Stomach smooth muscle (tissue), 2 donors: Measurements from ENCODE around the gene HSPH1.

ENCODE experiments used
- H3K27ac ChIP-seq: one replicate; pipeline ENCODE4 v1.7.0; 2013; ENCODE audit warnings: mild to moderate bottlenecking, low read length, inconsistent platforms
- H3K27me3 ChIP-seq, 2 donors: one replicate each; pipeline ENCODE4 v1.7.0; 2013; ENCODE audit warnings: low read length in 2 of 2; ENCODE audit not compliant: insufficient read depth in 2 of 2, control insufficient read depth in 1 of 2
- H3K36me3 ChIP-seq, 2 donors: one replicate each; pipeline ENCODE4 v1.7.0; 2013; ENCODE audit warnings: low read length in 2 of 2; ENCODE audit not compliant: control insufficient read depth in 2 of 2, insufficient read depth in 2 of 2
- H3K4me1 ChIP-seq: one replicate; pipeline ENCODE4 v1.7.0; 2013; ENCODE audit warnings: low read length; ENCODE audit not compliant: control insufficient read depth, insufficient read depth
- H3K4me3 ChIP-seq, 2 donors: one replicate each; pipeline ENCODE4 v1.7.0; 2013; ENCODE audit warnings: low read length in 2 of 2
- H3K9ac ChIP-seq, 2 donors: one replicate each; pipeline ENCODE4 v1.7.0; 2013; ENCODE audit warnings: low read length in 2 of 2, mild to moderate bottlenecking in 1 of 2
- H3K9me3 ChIP-seq, 2 donors: one replicate each; pipeline ENCODE4 v1.7.0; 2013; ENCODE audit warnings: low read length in 2 of 2; ENCODE audit not compliant: control insufficient read depth in 2 of 2
- donor health status: healthy.
- donor health status: Pancreatic carcinoma.

The HSPH1 gene

DNA sequence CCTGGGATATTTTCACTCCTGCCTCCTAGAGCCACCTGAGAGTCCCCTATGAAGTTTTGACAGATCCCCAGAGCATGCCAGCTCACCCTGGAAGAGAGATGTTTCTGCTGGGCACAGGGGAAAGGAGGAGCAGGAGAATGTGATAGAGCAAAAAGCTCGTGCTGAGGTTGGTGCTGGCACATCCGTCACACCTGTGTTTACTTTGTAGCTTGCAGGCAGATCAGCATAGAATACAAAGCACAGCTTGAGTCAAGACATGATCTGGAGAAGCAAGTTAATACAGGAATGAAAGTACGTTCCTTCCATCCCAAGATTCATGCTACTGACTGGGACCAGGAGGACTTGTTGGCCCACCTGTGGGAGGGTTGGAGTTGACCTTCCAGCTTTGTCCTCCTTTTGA, 46.1 kb downstream of the HSPH1 start:
- H3K4me1 ChIP-seq = no peaks in the 10 kb centered on the region
- no peaks in the 10 kb centered on the region for H3K9me3 ChIP-seq
- H3K4me3 ChIP-seq = no peak overlapping the region
- H3K9ac ChIP-seq = no peak overlapping the region
- no peak overlapping the region for H3K27ac ChIP-seq
- peaks cover 0 to 7% of the 10 kb centered on the region in 2 donors for H3K27me3 ChIP-seq
- no peaks in the 10 kb centered on the region for H3K36me3 ChIP-seq

DNA sequence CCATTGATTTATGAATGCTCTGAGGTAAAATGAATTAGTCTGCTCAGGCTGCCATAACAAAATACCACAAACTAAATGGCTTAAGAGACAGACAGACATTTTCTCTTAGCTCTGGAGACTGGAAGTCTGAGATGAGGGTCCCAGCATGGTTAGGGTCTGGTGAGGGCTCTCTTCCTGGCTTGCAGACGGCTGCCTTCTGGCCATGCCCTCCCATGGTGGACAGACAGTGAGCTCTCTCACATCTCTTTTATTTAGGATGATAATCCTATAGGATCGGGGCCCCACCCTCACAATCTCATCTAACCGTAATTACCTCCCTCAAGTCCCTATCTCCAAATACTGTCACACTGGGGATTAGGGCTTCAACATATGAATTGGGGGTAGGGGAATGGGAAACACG, 47.1 kb downstream of the HSPH1 start:
- Histone ChIP-seq H3K9ac (no peak overlapping the region), H3K27ac (no peak overlapping the region), H3K4me1 (no peaks in the 10 kb centered on the region), H3K36me3 (no peaks in the 10 kb centered on the region), H3K9me3 (no peaks in the 10 kb centered on the region), H3K4me3 (no peak overlapping the region), H3K27me3 (peaks cover 0 to 7% of the 10 kb centered on the region in 2 donors)

DNA sequence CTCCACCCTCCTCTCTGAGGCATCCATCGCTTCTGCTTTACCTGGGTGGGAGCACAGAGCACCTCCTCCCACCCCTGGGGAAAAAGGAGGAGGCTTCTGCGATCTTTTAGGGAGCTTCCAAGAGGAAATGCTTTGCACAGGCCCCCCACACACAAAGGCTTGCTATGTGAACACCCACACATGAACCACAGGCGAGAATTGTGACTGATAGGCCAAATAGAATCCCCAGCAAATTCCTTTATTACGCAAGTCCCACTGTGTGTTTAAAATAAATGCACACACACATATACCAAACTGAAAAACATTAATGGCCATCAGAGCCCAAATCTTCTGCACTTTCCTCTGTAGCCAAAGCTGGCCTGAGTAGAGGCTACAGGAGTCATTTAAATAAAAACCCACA, 50.6 kb downstream of the HSPH1 start:
- H3K27me3 ChIP-seq = peaks cover 0 to 2% of the 10 kb centered on the region in 2 donors
- no peaks in the 10 kb centered on the region for H3K36me3 ChIP-seq
- H3K27ac ChIP-seq = no peak overlapping the region
- no peaks in the 10 kb centered on the region for H3K4me1 ChIP-seq
- no peaks in the 10 kb centered on the region for H3K9me3 ChIP-seq
- H3K4me3 ChIP-seq = no peak overlapping the region
- H3K9ac ChIP-seq = no peak overlapping the region

DNA sequence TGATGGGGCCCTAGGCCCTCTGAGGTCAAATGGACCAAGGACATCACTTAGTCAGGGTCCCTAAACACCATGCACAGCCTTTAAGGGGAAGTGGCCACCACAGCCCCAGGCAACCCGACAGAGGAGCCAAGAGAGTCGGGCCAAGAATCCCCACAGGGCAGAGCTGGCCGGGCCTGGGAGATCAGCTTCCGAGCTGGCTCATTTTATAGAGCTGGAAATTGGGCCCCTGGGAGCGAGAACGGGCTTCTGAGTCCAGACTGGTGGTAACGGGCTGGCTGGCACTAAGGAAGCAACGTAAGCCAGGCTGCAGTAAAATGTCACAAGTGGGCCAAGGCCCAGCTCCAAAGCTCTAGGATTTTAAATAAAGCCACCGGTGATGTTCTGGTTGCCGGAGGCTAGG, 51.1 kb downstream of the HSPH1 start:
- no peak overlapping the region for H3K9ac ChIP-seq
- H3K4me3 ChIP-seq = no peak overlapping the region
- no peak overlapping the region for H3K27ac ChIP-seq
- peaks cover 0 to under 1% of the 10 kb centered on the region in 2 donors for H3K27me3 ChIP-seq
- no peaks in the 10 kb centered on the region for H3K4me1 ChIP-seq
- H3K9me3 ChIP-seq = no peaks in the 10 kb centered on the region
- no peaks in the 10 kb centered on the region for H3K36me3 ChIP-seq

DNA sequence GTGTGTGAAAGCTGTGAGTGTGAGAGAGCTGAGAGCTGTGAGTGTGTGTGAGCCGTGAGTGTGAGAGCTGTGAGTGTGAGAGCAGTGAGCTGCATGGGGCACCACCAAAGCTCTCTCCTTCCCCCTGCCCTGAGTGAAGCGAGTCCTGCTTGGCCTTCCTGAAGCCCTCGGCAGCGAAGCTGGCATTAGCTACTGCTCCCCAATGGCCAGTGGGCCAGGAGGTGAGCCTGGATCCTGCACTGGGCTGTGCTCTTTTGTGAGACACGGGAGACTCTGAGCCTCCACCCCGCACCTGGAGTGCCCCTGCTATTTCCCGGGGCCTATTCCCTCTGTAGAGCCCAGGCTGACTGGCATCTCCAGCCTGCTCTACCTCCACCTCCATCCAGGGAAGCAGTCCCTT, 51.5 kb downstream of the HSPH1 start:
- Histone ChIP-seq H3K27ac (no peak overlapping the region), H3K9me3 (no peaks in the 10 kb centered on the region), H3K4me1 (no peaks in the 10 kb centered on the region), H3K27me3 (no peaks in the 10 kb centered on the region), H3K4me3 (no peak overlapping the region), H3K9ac (no peak overlapping the region), H3K36me3 (no peaks in the 10 kb centered on the region)

DNA sequence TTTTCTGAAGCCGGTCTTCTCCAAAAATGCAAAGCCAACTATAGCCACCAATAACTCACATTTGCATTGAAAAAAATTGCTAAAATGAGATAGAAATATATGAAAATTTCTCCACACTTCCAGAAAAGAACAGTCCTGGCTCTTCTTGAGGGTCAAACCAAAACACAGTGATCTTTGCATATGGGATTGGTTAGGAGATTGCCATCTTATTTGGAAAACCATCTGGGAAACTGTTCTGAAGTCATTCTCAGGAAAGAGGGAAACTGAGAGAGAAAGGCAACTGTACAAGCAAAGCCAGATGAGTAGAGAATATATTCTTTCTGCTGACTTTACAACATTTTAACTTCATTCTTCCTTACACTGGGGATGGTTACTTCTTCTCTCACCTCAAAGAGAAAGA, 54.6 kb downstream of the HSPH1 start:
- no peaks in the 10 kb centered on the region for H3K9me3 ChIP-seq
- H3K4me3 ChIP-seq = no peak overlapping the region
- no peak overlapping the region for H3K9ac ChIP-seq
- no peaks in the 10 kb centered on the region for H3K36me3 ChIP-seq
- no peaks in the 10 kb centered on the region for H3K27me3 ChIP-seq
- no peaks in the 10 kb centered on the region for H3K4me1 ChIP-seq
- no peak overlapping the region for H3K27ac ChIP-seq

DNA sequence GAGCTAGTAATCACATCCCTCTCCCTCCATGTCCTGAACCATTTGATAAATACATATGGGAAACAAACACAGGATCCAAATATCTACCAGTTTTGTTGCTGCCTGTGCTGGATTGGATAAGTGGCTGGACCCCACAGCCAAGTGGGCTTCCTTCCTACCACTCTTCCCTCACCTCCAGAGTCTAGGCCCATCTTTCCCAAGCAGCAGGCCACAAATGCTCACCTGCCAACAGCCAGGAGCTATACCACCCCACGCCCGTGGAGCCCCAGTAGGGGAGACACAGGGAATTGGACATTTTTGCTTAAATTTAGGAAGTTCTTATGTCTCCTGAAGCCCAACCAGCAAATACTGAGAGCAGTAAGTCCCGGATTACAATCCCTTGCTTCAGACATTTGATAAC, 55.8 kb downstream of the HSPH1 start:
- Histone ChIP-seq H3K27me3 (no peaks in the 10 kb centered on the region), H3K9me3 (no peaks in the 10 kb centered on the region), H3K27ac (no peak overlapping the region)

DNA sequence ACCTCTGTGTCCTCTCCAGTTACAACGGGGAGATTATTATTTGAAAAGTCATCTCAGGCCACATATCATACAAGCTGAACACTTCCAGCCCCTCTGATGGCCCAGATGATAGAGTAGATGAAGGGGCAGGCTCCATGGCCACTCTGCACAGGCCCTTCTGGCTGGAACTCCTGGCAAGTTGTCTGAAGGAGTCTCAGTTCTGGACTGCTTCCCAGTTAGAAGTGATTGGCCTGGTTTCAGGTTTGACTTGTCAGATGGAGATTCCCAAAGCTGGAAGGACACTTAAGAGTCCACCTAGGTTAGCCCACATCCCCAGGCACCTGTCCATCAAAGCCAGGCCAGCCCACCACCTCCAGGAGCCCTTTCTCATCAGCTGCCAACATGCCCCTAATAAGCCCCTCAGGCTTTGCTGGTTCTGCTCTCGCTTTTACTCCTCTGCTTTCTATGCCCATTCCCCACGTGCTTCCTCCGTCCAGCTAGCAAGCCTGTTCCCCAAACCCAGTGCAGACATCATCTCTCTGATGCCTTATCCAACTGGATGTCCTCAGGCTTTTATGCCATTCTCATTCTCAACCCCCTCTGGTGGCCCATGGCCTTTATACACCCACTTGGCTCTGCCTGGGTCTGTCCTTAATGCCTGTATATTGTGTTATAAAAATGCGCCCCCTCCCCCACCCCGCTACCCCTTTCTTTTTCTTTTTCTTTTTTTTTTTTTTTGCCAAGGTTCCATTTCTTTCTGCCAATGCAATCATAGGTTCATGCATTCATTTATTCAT, 56.5 kb downstream of the HSPH1 start:
- H3K4me1 ChIP-seq = no peaks in the 10 kb centered on the region
- no peak overlapping the region for H3K9ac ChIP-seq
- H3K9me3 ChIP-seq = no peaks in the 10 kb centered on the region

More for the DNA sequence above, 55.8 kb downstream of the HSPH1 start:
- no peak overlapping the region for H3K9ac ChIP-seq
- no peak overlapping the region for H3K4me3 ChIP-seq
- no peaks in the 10 kb centered on the region for H3K4me1 ChIP-seq
- H3K36me3 ChIP-seq = no peaks in the 10 kb centered on the region

DNA sequence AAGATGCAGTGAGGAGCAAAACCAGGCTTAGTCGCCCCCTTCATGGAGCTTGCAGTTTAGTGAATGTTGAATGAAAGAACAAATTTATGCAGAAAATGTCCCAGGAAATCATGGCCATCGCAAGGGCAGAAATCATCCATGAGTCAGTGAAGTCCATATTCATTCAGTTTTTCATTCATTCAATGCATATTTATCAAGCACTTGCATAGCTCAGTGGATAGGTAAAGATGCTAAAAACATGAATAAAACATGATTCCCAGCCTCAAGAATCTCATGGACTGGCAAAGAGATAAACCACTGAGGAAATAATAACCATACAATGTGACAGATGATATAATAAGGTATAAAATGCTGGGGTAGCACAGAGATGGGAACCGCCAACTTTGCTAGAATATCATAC, 58.8 kb downstream of the HSPH1 start:
- no peaks in the 10 kb centered on the region for H3K9me3 ChIP-seq
- H3K4me1 ChIP-seq = no peaks in the 10 kb centered on the region
- no peak overlapping the region for H3K4me3 ChIP-seq
- H3K27me3 ChIP-seq = no peaks in the 10 kb centered on the region
- no peaks in the 10 kb centered on the region for H3K36me3 ChIP-seq
- H3K27ac ChIP-seq = no peak overlapping the region
- H3K9ac ChIP-seq = no peak overlapping the region

More for the DNA sequence above, 56.5 kb downstream of the HSPH1 start:
- no peak overlapping the region for H3K27ac ChIP-seq
- H3K36me3 ChIP-seq = no peaks in the 10 kb centered on the region
- H3K4me3 ChIP-seq = no peak overlapping the region
- H3K27me3 ChIP-seq = no peaks in the 10 kb centered on the region

DNA sequence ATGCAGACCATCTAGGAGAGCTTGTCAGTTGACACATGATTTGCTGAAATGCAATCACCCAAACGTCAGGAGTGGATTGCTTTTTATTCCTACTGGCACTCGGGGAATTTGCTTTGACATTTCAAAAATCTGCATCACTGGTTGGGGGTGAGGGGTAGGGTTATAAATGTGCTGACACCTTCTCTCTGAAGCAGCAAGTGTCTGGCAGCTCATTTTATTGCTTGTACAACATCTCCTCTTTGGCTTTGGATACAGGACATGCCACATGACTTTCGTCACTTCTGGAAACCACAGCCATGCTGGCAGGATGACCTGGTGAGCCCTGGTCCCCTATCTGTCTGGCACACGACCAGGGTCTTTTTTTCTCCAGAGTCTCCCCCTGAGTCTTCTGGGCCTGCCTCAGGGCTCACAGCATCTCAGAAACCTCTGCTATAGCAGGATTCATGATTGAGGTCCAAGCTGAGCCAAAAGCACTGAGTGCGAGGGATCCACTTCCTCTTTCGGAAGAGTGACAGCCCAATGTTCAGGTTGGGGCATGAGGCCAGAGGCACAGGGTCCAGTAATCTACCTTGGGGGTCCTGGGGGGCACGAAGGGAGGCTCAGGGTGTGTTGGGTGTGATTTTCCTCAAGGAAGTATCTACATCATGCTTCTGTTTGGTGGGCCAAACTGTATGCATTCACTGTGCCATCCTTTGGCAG, 60.1 kb downstream of the HSPH1 start:
- no peak overlapping the region for H3K27ac ChIP-seq
- no peaks in the 10 kb centered on the region for H3K4me1 ChIP-seq
- no peak overlapping the region for H3K9ac ChIP-seq
- H3K9me3 ChIP-seq = no peaks in the 10 kb centered on the region
- H3K36me3 ChIP-seq = no peaks in the 10 kb centered on the region
- no peak overlapping the region for H3K4me3 ChIP-seq
- H3K27me3 ChIP-seq = peaks cover 0 to 1% of the 10 kb centered on the region in 2 donors

DNA sequence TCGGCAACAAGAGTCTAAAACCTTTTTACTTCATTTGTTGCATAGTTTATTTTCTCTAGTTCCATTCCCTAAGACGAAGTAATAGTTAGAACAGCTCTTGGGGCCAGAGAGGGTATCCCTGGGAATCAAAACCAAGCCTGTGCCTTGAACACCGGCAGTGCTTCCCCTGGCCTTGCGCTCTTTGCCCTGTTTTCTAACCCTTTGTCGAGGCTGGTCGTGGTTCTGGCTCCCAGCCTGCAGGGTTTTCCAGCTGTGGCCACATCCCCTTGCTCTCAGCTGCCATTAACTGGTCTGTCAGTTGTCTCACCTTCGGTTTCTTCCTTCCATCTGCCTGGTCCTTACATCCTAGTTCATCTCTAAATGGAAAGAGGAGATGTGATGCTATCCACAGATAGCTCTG, 61.0 kb downstream of the HSPH1 start:
- peaks cover 0 to 3% of the 10 kb centered on the region in 2 donors for H3K27me3 ChIP-seq
- no peaks in the 10 kb centered on the region for H3K4me1 ChIP-seq
- H3K36me3 ChIP-seq = no peaks in the 10 kb centered on the region
- H3K9me3 ChIP-seq = no peaks in the 10 kb centered on the region
- no peak overlapping the region for H3K4me3 ChIP-seq
- H3K27ac ChIP-seq = no peak overlapping the region
- H3K9ac ChIP-seq = no peak overlapping the region
